HG03175 (cell line): ENCODE measurements around the gene ATP6V1A.
"Not testable (repeated sequence)": the region's sequence is repeated elsewhere in the genome, so short reads cannot be mapped to it uniquely, and the experiment has no call there.

ENCODE experiments used
- ATAC-seq: cut with Tn5 transposase; IDR thresholded peaks from one replicate; pipeline ENCODE4 v1.9.1; 2021; ENCODE audit warnings: mild to moderate bottlenecking, moderate library complexity; ENCODE audit not compliant: unreplicated experiment

Gene ATP6V1A

DNA sequence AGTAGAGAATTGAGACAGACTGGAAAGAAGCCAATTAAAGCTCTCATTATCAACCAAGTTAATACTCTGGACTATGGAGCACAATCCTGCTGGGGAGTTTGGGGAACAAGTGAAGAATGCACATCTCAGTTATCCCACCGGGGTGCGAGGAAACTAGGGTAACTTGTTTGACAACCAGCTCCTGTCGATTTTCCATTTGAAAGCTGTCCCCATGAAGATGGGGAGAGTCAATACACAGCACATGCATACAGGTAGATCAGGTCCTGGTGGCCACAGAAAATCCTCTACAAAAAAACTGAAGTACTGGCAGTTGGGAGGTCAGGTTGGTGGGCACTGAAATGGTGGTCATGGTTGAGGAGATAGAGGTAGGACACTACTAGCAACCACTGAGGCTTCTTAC lies 66.0 kb downstream of the ATP6V1A start:
- no peak for ATAC-seq

DNA sequence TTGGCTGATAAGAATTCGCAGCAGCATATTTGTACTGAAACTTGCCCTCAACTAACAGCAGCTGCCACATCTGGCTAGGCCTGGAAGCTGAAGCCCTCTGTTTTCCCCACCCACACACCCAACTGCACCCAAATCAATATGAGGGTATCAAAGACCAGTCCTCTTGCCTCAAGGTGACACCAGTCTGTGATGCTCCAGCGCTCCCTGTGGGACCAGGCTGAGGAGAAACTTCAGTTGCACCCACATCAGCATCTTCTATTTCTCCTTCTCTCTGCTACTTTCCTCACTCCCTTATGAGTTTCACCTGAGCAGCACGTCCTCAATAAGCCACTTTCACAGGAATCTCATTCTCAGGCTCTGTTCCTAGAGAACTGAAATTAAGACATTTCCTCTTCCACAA lies 73.0 kb downstream of the ATP6V1A start:
- ATAC-seq = no peak

DNA sequence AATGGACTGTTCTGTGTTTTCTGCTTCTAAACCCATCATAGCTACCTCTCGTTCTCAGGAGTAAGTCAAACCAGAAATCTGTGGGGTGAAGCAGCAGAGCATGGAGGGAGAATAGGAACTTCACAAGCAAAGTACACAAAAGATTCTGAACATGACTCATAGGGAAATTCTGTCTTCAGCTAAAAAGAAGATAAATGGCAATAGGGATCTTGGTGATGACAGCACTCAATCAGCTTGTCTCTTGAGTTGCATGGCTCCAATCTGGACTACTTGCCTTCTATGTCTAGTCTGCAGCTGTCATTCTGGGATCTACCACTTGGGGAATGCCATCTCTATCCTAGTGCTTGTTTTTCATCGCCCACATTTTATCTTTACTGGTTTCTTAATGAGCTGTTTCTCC lies 78.3 kb downstream of the ATP6V1A start:
- ATAC-seq = peak; percentile 65

DNA sequence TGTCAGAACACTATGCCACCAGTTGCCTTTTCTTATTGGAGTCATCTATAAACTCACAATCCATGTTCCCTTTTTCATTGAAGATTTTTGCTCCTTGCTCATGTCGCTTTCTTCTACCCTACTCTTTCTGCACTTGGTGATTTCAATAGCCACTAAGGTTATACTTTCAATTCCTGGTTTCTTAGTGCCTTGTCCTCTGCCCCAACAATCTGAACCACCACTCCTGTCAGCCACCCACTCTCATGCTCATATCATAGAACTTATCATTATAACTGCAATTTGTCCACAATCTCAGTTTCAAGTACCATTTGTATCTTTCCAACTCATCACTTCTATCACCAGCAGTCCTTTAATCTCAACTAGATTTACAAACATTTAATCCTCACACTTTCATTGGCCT lies 81.8 kb downstream of the ATP6V1A start:
- ATAC-seq = no peak

DNA sequence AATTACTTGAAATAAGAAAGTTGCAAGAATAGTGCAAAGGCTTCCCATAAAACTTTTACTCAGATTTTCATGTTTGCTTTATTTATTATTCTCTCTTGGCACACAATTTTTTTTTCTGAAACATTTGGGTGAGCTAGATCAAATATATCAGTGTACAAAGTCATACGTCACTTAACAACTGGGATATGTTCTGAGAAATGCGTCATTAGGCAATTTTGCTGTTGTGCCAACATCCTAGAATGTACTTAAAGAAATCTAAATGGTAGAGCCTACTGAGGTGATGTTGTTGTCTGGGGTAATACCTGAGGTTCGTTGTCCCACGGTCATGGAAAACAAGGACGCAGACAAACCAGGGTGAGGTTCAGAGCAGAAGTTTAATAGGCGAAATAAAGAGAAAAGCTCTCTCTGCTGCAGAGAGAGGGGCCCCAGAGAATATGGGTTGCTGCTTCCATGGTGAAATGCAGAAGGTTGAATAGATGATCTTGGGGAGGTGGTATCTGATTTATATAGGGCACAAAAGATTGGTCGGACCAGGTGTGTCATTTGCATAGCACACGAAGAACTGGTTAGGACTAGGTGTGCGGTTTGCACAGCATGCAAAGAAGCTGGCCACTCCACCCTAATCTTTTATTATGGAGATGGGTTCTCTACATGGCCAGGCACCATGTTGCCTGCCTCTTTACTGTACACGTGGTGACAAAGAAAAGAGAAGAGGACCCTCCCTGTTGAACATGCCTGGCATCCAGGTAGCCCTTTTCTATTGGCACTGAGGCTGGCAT lies 82.9 kb downstream of the ATP6V1A start:
- no peak for ATAC-seq

DNA sequence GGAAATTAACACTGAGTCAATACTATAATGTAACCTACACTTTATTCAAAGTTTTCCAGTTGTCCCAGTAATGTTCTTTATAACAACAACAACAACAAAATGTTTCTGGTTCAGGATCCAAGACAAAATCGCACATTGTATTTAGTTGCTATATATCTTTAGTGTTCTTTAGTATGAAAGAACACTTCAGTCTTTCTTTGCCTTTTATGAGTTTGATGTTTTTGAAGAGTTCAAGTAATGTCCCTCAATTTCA lies 84.2 kb downstream of the ATP6V1A start:
- no peak for ATAC-seq

DNA sequence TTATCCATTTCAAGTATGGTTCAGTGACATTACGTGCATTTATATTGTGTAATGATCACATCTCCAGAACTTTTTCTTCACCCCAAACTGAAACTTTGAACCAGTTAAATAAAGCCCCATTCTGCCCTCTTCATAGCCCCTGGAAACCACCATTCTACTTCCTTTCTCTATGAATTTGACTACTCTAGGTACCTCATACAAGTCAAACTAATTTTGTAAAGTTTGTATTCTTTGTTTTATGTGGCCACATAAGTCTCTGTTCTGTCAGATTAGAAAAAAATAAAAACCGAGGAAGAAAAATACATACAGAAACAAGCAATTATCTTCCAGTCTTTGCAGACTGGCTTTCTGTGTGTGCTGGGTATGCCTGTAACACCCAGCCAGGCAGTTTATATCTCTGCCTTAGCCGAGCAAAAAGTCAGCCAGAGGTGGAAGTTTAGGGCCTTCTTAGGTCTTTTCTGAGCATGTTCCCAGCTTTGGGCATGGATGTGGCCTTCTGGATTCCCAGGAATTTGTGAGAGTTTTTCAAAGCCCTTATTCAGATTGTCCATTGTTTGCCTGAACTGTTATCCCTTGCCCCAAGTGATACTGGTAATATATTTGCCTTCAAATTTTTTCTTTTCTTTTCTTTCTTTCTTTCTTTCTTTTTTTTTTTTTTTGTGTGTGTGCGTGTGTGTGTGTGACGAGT lies 85.8 kb downstream of the ATP6V1A start:
- ATAC-seq = peak; percentile 43

DNA sequence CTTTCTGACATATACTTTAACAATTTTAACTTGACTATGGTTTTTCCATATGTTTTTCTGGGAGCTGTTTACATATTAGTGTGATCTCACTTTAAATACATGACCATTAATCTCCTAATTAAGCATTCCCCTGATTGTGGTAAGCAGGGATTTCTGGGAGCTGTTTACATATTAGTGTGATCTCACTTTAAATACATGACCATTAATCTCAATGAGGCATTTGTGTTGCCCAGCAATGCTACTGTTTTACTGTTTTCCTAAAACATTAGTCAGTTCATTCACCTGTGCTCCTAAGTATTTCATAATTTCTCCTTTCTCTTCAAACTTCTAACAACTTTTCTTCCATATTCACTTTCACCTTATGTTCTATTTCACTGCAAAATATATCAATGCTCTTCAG lies 88.1 kb downstream of the ATP6V1A start:
- no peak for ATAC-seq

DNA sequence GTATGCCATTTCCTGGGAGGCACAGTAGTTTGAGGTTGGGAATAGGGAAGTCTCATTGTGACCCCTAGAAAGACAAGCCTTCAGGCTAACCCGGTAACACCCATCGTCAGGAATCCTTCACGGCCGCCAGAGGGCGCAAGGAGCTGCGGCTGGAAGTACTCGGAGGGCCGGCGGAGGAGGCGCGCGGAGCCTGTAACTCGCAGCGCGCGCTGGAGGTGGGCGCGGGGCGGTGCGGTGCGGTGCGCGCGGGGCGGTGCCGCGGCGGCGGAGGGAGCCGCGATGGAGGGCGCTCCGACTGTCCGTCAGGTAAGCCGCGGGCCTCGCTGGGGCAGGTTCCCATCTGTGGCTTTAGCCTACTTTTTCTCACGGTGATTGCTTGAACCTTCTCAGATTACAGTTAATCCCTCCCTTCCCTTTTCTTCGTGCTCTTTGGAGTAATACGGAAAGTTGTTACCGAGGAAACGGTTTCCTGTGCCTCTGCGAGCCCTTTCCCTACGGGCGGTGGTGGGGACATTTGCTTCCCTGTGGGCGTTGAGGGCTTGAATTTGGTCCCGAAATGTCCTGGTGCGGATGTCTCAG lies 91.9 kb downstream of the ATP6V1A start, which contains the start of gene GRAMD1C:
Gene GRAMD1C, plus strand, starts transcription at position 158 of the 579 bp plus-strand sequence. Its CDS starts 122 bp downstream, at position 280.
- ATAC-seq = peak; percentile 93

DNA sequence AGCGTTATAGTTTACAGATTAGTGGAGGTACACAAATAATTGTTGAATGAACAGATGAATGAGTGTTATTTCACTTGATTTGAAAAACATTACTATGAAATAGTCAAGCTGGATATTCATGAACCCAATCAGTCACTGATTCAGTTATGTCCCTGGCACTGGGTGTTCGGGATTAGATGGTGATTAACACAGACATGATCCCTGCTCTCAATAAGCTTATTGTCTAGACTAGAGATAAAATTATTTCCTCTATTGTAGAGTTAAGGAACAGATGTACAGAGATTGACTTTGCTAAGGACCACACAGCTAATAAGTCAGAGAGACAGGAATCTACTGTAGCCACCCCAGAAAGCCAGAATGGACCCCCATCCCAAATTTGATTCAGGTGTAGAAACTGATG lies 92.7 kb downstream of the ATP6V1A start:
- no peak for ATAC-seq

DNA sequence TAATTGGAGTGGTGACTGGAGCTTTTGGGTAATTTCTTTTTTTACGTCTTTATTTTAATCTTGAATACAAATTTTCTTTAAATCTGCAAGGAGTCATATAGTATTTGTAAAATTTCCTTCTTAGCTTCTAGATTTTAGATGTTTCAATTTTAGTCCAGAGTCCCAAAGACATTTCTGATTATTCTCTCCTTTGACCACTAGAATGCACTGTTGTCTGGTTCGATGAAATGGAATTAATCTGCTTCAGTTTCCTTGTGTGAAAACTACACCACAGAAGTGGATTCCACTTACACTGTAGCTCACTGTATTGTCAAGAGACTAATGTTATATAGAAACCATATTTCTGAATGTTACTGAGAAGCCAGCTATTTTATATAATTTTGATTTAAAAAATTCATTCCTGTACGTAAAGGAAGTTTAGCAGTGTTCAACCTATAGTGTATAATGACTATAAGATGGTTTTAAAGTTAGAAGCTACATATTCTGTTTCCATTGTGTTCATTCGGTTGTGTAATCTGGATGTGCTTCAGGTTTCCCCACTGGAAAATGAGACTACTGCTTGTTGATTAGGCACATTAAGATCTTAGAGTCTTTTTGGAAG lies 97.9 kb downstream of the ATP6V1A start:
- no peak for ATAC-seq

DNA sequence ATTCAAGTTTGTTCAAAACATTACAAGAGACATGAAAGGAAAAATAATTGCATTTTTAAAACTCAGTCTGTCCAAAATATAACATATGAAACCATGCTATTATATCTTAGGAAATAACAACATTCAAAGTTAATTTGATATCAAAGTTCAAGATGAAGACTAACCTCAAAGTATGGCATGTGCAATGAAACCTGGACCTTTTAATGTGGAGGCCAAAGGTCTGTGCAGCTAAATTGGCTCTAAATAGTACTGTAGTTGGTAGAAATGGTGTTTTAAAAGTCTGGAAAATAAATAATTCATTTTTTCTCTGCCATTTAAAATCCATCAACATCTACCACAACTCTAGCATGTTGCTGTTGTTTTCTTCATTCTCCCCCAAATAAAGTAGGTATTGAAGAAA lies 100.4 kb downstream of the ATP6V1A start:
- ATAC-seq = no peak

DNA sequence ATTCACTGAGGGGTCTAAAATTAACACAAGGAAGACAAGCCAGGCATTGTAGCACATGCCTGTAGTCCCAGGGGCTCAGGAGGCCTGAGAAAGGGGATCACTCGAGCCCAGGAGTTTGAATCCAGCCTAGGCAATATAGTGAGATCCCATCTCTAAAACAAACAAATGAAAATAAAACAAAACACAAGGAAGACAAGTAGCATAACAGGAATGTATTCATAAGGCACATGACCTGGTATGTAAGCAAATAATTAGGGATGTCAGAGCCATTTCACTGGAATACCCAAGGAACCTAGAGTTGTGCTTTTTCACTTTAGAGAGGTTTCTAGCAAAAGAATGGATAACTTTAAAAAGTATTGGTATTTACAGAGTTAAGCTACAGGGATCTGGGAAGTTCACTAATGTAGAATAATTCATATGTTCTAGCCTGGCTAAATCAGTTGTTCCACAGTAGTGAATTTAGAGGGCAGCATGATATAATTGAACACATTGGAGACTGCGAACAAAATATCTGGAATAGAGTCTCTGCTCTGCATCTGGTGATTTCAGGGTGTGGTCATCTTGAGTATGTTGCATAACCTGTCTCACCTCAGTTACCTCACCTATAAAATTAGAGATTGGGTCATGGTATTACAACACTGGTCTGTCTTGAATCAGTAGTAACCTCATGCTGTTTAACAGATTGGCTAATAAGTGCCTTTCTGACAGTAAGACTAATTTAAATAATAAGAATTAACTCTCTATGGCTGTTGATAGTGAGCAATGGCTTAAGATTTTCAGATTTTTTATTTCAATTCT lies 101.0 kb downstream of the ATP6V1A start:
- ATAC-seq = no peak

DNA sequence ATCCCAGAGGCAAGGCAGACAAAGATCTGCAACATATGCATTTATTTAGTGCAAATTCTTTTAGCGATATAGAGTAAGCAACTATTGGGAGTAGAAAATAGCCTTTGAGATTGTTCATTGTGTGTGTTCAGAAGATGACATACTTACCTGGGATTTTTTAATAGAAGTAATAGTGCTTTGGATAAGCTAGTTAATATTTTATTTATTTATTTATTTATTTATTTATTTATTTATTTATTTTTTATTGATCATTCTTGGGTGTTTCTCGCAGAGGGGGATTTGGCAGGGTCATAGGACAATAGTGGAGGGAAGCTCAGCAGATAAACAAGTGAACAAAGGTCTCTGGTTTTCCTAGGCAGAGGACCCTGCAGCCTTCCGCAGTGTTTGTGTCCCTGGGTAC lies 102.2 kb downstream of the ATP6V1A start:
- not testable (repeated sequence) for ATAC-seq

DNA sequence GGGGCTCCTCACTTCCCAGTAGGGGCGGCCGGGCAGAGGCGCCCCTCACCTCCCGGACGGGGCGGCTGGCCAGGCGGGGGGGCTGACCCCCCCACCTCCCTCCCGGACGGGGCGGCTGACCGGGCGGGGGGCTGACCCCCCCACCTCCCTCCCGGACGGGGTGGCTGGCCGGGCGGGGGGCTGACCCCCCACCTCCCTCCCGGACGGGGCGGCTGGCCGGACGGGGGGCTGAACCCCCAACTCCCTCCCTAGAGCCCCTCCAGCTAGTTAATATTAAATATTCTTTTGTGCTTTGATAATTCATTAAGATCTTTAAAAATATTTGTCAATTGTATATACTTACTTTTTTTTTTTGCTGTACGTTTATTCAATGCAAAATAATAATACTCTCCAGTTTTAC lies 103.0 kb downstream of the ATP6V1A start:
- ATAC-seq = not testable (repeated sequence)

DNA sequence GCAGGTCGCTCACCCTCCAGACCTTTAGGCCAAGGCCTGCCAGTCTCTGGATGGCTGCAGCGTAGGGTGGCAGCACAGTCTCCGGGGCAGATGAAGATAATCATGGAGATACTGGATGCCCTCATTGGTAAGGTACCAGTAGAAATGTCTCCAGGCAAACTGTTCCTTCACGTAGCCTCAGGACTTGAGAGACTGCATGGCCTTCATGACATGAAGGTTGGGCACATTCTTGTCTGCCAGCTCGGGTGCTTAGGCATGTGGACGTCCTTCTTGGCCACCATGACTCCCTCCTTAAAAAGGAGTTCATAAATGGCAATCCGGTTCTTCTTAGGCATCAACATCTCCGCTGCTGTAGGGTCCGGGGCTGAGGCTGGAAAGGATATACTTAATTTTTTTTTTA lies 103.6 kb downstream of the ATP6V1A start:
- ATAC-seq = not testable (repeated sequence)

DNA sequence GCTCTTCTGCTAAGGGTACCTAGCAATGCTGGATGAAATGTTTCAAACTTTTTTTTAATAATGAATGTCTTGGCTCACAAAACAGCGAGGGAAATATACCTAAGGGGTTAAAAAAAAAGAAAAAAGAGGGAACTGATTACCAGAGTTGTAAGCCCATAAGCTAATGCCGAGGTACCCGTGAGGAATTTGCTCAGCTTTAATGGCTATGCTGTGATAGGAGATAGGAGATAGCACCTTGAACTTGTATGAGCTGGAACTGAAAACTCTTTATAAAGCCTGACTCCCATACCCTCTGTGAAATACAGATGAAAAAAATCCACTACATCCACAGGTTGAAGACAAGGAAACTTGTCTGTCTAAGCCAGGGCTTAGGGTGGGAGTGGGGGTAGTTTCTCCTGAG lies 105.7 kb downstream of the ATP6V1A start:
- no peak for ATAC-seq
